Measurements from ENCODE around the gene MRPL53. TPM values are rescaled to one million over a fixed set of nuclear protein-coding genes. Genes with fewer than 3 reads are reported as not detected.
A peak's percentile ranks its signal among the peaks of the same experiment; 100 is the strongest.

The MRPL53 gene
- total RNA-seq, 1 donor from 2014 or later: 81.3 TPM

GRCh38 chr2:74441690-74442482 lies 30.6 kb downstream of the MRPL53 start, which contains the start of gene RTKN:
Gene RTKN, minus strand, starts transcription at chr2:74441937. Its CDS starts 121 bp downstream, at chr2:74441816.
- TF ChIP-seq CTCF (IDR thresholded peaks at IDR 0.05): no peak
- Histone ChIP-seq H3K4me3 (peak within 1 kb of the TSS; percentile 64), H3K9me3 (no peaks in the 10 kb centered on the region), H3K4me1 (peaks cover 54% of the 10 kb centered on the region), H3K27ac (peak within 1 kb of the TSS; percentile 91), H3K27me3 (ENCODE audit: low read depth) (peaks cover 17% of the 10 kb centered on the region), H3K36me3 (no peaks in the 10 kb centered on the region)
- DNase-seq (peak; percentile 79), ATAC-seq (peak; percentile 85 to 87)
- intact Hi-C loops (cut with DNase I): no loop called here

- TF ChIP-seq CTCF (IDR thresholded peaks at IDR 0.05): no peak
- Histone ChIP-seq H3K4me1 (peaks cover 54% of the 10 kb centered on the region), H3K4me3 (peak overlapping the region; percentile 64), H3K27ac (peak overlapping the region; percentile 91), H3K36me3 (no peaks in the 10 kb centered on the region), H3K9me3 (no peaks in the 10 kb centered on the region), H3K27me3 (ENCODE audit: low read depth) (peaks cover 17% of the 10 kb centered on the region)
- intact Hi-C loops (cut with DNase I): no loop called here
- peak; percentile 47 to 60 for ATAC-seq
- no peak for DNase-seq
Observed at GRCh38 chr2:74441170-74441689, 31.2 kb downstream of the MRPL53 start.

- peaks cover 17% of the 10 kb centered on the region for H3K27me3 ChIP-seq (ENCODE audit: low read depth)
- no peaks in the 10 kb centered on the region for H3K36me3 ChIP-seq
- peaks cover 54% of the 10 kb centered on the region for H3K4me1 ChIP-seq
- intact Hi-C loops (cut with DNase I): no loop called here
- peak overlapping the region; percentile 91 for H3K27ac ChIP-seq
- ATAC-seq (peak; percentile 93 to 94), DNase-seq (peak; percentile 87)
- peak overlapping the region; percentile 64 for H3K4me3 ChIP-seq
- peak; percentile 28 for TF ChIP-seq CTCF (IDR thresholded peaks at IDR 0.05)
- no peaks in the 10 kb centered on the region for H3K9me3 ChIP-seq
Observed at GRCh38 chr2:74440378-74441169, 31.9 kb downstream of the MRPL53 start.

GRCh38 chr2:74439803-74440377 lies 32.6 kb downstream of the MRPL53 start:
- intact Hi-C loops (cut with DNase I): no loop called here
- no peaks in the 10 kb centered on the region for H3K36me3 ChIP-seq

More at GRCh38 chr2:74439803-74440377, 32.6 kb downstream of the MRPL53 start:
- Histone ChIP-seq H3K27ac (peak overlapping the region; percentile 91), H3K9me3 (no peaks in the 10 kb centered on the region), H3K27me3 (ENCODE audit: low read depth) (peaks cover 17% of the 10 kb centered on the region), H3K4me3 (peak overlapping the region; percentile 64), H3K4me1 (peaks cover 54% of the 10 kb centered on the region)
- no peak for TF ChIP-seq CTCF (IDR thresholded peaks at IDR 0.05)
- no peak for DNase-seq
- ATAC-seq: peak in 1 of 2 donors; percentile 7
